T-helper 2 cell treated with Interferon-gamma antibody and Interleukin-4, amounts not matched to agents 5 μg/mL and 100 μg/mL, for 36 hours (primary cell): Measurements from ENCODE around the gene DGKD.

ENCODE experiments used
- DNase-seq: peaks from one replicate; pipeline ENCODE4 v3.0.0; 2021; ENCODE audit warnings: low spot score
- H3K27ac Mint-ChIP-seq: one replicate; pipeline ENCODE4 v1.8.0; 2021; ENCODE audit warnings: mild to moderate bottlenecking, mixed read lengths
- H3K27me3 Mint-ChIP-seq: one replicate; pipeline ENCODE4 v1.8.0; 2021; ENCODE audit warnings: low read depth, mixed read lengths
- H3K36me3 Mint-ChIP-seq: one replicate; pipeline ENCODE4 v1.8.0; 2021; ENCODE audit warnings: low read depth, mixed read lengths
- H3K4me1 Mint-ChIP-seq: one replicate; pipeline ENCODE4 v1.8.0; 2021; ENCODE audit warnings: low read depth, mixed read lengths
- H3K4me3 Mint-ChIP-seq: one replicate; pipeline ENCODE4 v1.8.0; 2022; ENCODE audit warnings: mild to moderate bottlenecking, moderate library complexity, mixed read lengths
- H3K9me3 Mint-ChIP-seq: one replicate; pipeline ENCODE4 v1.8.0; 2021; ENCODE audit warnings: mixed read lengths

Gene DGKD

GRCh38 chr2:233411162-233411561 lies 56.9 kb downstream of the DGKD start:
- H3K4me3 Mint-ChIP-seq = no peak overlapping the region
- H3K27ac Mint-ChIP-seq = no peak overlapping the region
- H3K4me1 Mint-ChIP-seq = peaks cover 59% of the 10 kb centered on the region
- H3K9me3 Mint-ChIP-seq = peaks cover 24% of the 10 kb centered on the region
- no peak for DNase-seq
- H3K27me3 Mint-ChIP-seq = no peaks in the 10 kb centered on the region
- peaks cover 55% of the 10 kb centered on the region for H3K36me3 Mint-ChIP-seq

GRCh38 chr2:233412405-233412804 lies 58.1 kb downstream of the DGKD start:
- no peak for DNase-seq
- Mint-ChIP-seq H3K9me3 (peaks cover 24% of the 10 kb centered on the region), H3K4me1 (peaks cover 66% of the 10 kb centered on the region), H3K27me3 (no peaks in the 10 kb centered on the region), H3K4me3 (no peak overlapping the region), H3K36me3 (peaks cover 56% of the 10 kb centered on the region), H3K27ac (no peak overlapping the region)

- Mint-ChIP-seq H3K27ac (no peak overlapping the region), H3K4me3 (no peak overlapping the region), H3K4me1 (peaks cover 71% of the 10 kb centered on the region), H3K36me3 (peaks cover 58% of the 10 kb centered on the region), H3K27me3 (no peaks in the 10 kb centered on the region), H3K9me3 (peaks cover 24% of the 10 kb centered on the region)
- DNase-seq = no peak
Observed at GRCh38 chr2:233413046-233413445, 58.8 kb downstream of the DGKD start.

- Mint-ChIP-seq H3K27me3 (no peaks in the 10 kb centered on the region), H3K27ac (no peak overlapping the region)
- DNase-seq = no peak
Observed at GRCh38 chr2:233413559-233414272, 59.4 kb downstream of the DGKD start.

GRCh38 chr2:233414273-233414654 lies 60.0 kb downstream of the DGKD start:
- Mint-ChIP-seq H3K9me3 (peaks cover 24% of the 10 kb centered on the region), H3K4me1 (peaks cover 72% of the 10 kb centered on the region), H3K27me3 (no peaks in the 10 kb centered on the region), H3K4me3 (peak overlapping the region; percentile 28), H3K27ac (peak overlapping the region; percentile 83), H3K36me3 (peaks cover 57% of the 10 kb centered on the region)
- DNase-seq = no peak

More at GRCh38 chr2:233413559-233414272, 59.4 kb downstream of the DGKD start:
- H3K36me3 Mint-ChIP-seq = peaks cover 57% of the 10 kb centered on the region
- H3K9me3 Mint-ChIP-seq = peaks cover 24% of the 10 kb centered on the region
- H3K4me3 Mint-ChIP-seq = no peak overlapping the region
- H3K4me1 Mint-ChIP-seq = peaks cover 72% of the 10 kb centered on the region

- H3K27ac Mint-ChIP-seq = peak overlapping the region; percentile 83
- no peaks in the 10 kb centered on the region for H3K27me3 Mint-ChIP-seq
- peaks cover 24% of the 10 kb centered on the region for H3K9me3 Mint-ChIP-seq
- peaks cover 72% of the 10 kb centered on the region for H3K4me1 Mint-ChIP-seq
- peaks cover 61% of the 10 kb centered on the region for H3K36me3 Mint-ChIP-seq
- peak; percentile 29 for DNase-seq
- H3K4me3 Mint-ChIP-seq = peak overlapping the region; percentile 64
Observed at GRCh38 chr2:233414777-233415570, 60.7 kb downstream of the DGKD start.

- peaks cover 75% of the 10 kb centered on the region for H3K4me1 Mint-ChIP-seq
- no peak for DNase-seq
- peak overlapping the region; percentile 16 for H3K4me3 Mint-ChIP-seq
- H3K27me3 Mint-ChIP-seq = no peaks in the 10 kb centered on the region
- peaks cover 18% of the 10 kb centered on the region for H3K9me3 Mint-ChIP-seq
- H3K36me3 Mint-ChIP-seq = peaks cover 52% of the 10 kb centered on the region
- peak overlapping the region; percentile 50 for H3K27ac Mint-ChIP-seq
Observed at GRCh38 chr2:233416199-233416598, 61.9 kb downstream of the DGKD start.

GRCh38 chr2:233416706-233417105 lies 62.4 kb downstream of the DGKD start:
- no peak overlapping the region for H3K27ac Mint-ChIP-seq
- peaks cover 12% of the 10 kb centered on the region for H3K9me3 Mint-ChIP-seq
- DNase-seq = no peak
- peaks cover 79% of the 10 kb centered on the region for H3K4me1 Mint-ChIP-seq
- H3K4me3 Mint-ChIP-seq = no peak overlapping the region
- peaks cover 51% of the 10 kb centered on the region for H3K36me3 Mint-ChIP-seq
- H3K27me3 Mint-ChIP-seq = no peaks in the 10 kb centered on the region

GRCh38 chr2:233417282-233417681 lies 63.0 kb downstream of the DGKD start:
- Mint-ChIP-seq H3K4me1 (peaks cover 85% of the 10 kb centered on the region), H3K9me3 (peaks cover 7% of the 10 kb centered on the region), H3K27ac (no peak overlapping the region), H3K27me3 (no peaks in the 10 kb centered on the region), H3K36me3 (peaks cover 48% of the 10 kb centered on the region), H3K4me3 (no peak overlapping the region)
- DNase-seq = no peak

GRCh38 chr2:233418052-233418760 lies 63.9 kb downstream of the DGKD start:
- no peaks in the 10 kb centered on the region for H3K27me3 Mint-ChIP-seq
- DNase-seq = no peak
- peaks cover 47% of the 10 kb centered on the region for H3K36me3 Mint-ChIP-seq
- H3K27ac Mint-ChIP-seq = peak overlapping the region; percentile 86
- H3K9me3 Mint-ChIP-seq = no peaks in the 10 kb centered on the region
- peak overlapping the region; percentile 82 for H3K4me3 Mint-ChIP-seq
- peaks cover 90% of the 10 kb centered on the region for H3K4me1 Mint-ChIP-seq

GRCh38 chr2:233418761-233419546 lies 64.7 kb downstream of the DGKD start:
- H3K4me3 Mint-ChIP-seq = peak overlapping the region; percentile 82
- H3K27me3 Mint-ChIP-seq = no peaks in the 10 kb centered on the region
- H3K4me1 Mint-ChIP-seq = peaks cover 88% of the 10 kb centered on the region
- DNase-seq = no peak
- H3K9me3 Mint-ChIP-seq = no peaks in the 10 kb centered on the region
- peaks cover 48% of the 10 kb centered on the region for H3K36me3 Mint-ChIP-seq
- peak overlapping the region; percentile 86 for H3K27ac Mint-ChIP-seq

GRCh38 chr2:233419602-233420391 lies 65.5 kb downstream of the DGKD start:
- Mint-ChIP-seq H3K9me3 (no peaks in the 10 kb centered on the region), H3K36me3 (peaks cover 49% of the 10 kb centered on the region)

More at GRCh38 chr2:233419602-233420391, 65.5 kb downstream of the DGKD start:
- Mint-ChIP-seq H3K27me3 (no peaks in the 10 kb centered on the region), H3K27ac (peak overlapping the region; percentile 86), H3K4me1 (peaks cover 87% of the 10 kb centered on the region), H3K4me3 (peak overlapping the region; percentile 82)
- DNase-seq = peak; percentile 41
